ENCODE results near the gene CITED1.
"Not testable (repeated sequence)": the region's sequence is repeated elsewhere in the genome, so short reads cannot be mapped to it uniquely, and the experiment has no call there.

The CITED1 gene, protein sequence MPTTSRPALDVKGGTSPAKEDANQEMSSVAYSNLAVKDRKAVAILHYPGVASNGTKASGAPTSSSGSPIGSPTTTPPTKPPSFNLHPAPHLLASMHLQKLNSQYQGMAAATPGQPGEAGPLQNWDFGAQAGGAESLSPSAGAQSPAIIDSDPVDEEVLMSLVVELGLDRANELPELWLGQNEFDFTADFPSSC

DNA sequence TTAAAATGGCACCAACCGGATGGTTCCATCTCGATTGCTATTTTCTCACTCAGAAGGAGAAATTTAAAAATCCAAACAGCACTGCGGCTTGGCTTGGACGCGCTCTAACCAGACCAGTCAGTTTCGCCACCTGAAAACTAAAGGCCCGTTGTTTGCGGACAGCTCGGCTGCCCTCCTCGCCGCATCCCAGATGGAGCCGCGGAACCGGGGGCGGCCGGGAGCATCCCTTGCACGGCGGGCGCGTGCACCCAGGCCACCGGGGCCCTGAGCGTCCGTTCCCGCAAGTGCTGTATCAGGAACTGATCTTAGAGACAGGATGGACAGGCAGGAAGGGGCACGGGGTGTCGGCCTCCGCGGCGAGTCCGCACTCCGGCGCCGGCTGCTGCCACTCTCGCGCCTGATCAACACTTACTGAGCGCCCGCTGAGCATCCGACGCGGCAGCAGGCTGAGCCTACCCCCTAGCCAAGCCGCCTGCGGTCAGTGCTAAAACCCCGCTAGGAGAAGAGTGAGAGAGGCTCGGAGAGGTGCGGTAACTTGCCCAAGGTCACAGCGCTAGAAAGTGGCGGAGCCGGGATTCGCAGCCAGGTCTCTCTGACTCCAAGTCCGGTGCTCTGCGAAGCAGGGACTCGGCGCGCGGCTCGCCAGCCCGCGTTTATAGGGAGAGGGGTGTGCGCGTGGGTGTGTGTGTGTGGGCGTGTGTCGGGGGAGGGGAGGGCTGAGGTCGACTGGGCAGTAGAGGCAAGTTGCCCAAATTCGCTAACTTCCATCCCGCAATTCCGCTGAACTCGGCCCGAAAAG is at the start of gene CITED1:
TSS of gene CITED1 (minus strand) at position 629 of the 799 bp plus-strand sequence. CDS start 3,045 bp downstream, outside the sequence.
- DNase-seq: no peak

DNA sequence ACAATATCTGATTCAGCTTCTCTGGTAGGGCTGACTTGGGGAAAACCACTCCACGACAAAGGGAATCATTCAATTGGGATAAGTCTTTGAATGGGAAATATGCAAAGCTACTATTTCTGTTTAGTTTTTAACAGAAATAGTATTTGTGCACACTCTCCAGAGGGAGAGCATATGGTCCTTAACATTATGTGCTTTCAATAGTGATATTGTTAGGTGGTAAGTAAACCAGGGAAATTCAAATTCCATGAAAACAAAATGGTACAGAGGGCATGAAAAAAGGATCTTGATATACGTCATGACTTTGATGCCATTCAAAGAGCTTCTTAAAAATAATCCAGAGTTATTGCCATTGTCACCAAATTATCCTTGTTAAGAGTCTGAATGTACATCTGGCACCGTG is 47.1 kb upstream of the CITED1 start:
- no peak for DNase-seq

DNA sequence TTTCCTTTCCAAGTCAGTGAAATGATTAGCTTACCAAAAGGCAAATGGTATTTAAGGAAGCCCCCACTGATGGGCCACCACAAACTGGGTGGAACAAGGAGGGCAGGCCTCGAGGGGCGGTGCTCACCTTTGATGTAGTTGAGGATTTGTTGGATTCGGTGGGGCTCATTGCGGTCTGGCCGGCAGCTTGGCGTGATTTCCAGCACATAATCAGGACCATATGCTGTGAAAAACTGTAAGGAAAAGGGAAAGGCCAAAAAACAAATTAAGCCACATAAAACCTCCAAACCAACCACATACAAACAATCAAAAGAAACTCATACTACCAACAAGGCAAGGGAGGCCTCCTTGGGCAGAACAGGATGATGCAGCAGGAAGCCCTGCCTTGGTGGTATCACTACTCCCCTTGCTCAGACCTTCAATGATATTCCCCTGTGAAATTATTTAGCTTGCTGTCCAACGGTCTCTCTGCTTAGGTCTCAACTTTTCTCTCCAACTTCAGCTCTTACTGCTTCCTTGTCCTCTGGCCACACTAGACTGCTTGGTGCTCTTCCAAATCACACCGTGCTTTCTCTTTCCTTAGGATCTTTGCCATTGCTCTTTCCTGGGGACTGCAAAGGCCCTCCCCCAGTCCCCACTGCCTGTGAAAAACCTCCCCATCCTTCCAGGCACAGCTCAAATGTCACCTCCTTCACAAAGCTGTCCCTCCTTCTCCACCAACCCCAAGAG is 46.1 kb upstream of the CITED1 start:
- DNase-seq: no peak

DNA sequence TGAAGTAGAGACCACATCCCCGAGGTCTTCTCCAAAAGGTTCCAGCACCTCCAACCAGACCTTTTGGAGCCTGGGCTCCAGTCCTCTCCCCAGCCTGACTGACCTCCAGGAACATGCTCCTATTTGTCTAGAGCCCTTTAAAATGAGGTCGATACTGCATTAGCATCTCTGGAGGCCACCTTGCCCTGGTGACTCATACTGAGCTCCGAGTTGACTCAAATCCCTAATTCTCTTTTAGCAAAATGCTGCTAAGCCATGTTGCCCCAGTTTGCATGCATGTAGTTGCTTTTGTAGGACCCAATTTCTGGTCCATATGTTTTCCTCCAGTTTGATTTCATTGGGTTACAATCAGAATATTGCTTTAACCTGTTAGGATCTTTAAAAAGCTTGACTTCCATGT is 43.5 kb upstream of the CITED1 start:
- no peak for DNase-seq

DNA sequence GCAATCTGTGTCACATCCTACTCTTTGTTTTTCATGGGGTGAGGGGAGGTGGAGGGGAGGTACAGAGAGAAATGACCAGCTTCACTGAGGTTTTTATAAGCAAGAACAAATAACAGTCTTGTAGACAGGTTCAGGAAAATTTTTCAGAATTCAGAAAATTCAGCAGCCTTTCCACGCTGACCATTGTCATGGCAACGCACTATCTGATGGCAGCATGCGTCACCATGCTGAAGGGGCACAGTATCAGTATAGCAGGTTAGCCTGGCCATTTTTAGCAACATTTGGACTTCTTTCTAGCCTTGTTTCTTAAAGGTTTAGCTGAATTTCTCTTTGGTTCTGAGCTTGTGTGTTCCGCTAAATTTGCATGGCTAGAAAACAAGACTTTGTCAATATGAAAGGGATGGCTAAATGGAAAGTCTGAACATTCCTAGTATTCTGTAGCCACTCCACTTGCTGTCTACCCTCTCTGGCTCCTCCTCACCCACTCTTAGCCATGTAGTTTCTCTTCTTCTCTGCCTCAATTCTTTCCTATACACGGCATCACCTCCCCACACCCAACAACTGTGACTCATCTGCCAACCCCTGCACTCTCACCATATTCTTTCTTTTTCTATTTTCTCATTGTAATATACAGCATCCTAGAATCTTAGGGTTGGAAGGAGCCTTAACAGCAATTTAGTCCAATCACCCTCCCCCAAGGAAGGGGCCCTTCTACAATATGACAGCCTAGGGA is 42.7 kb upstream of the CITED1 start:
- no peak for DNase-seq

DNA sequence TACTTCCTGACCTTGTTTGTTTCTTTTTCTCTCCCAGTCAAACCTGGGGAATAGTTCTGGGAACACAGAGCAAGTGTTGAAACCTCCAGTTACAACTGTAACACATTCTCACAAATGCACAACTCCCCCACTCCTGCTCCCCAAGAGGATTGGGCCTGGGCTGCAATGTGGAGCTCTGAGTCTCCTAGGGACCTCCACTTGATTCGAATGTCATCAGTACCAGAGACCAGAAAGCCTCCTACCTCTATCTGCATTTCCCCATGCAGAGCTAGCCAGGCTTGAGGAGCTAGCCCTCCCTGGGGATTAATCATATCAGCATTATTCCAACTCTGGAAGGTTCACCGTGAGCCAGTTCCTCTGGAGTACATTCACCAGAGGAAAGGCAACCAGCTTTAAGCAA is 41.7 kb upstream of the CITED1 start:
- no peak for DNase-seq

DNA sequence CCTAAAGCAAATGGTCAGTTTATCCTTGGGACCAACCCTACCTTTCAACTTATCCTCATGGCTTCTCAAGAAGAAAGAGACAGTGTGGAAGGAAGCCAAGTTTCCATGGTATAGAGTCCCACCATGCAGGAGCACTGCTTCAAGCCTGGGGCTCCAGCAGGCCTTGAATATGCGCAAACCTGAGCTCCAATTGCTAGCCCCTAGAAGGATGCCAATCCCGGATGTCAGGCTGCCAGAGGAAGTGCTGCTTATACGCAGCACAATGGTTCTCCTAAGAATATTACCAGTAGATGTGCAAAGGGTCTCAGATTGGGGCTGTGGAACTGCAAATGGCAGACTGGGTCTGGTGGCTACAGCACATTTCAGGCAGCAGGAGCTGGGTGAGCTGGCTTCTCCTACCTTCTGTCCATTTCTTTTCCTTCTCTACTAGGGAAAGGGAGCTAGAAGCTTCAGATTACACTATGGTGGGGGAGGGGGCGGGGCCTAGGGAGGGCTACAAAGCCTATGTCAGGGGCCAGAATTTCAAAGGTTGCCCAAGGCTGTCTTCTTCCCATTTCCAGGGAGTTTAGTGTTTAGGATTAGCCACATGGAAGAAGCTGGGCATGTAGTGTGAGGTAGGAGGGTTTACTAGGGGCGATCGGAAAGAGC is 40.7 kb upstream of the CITED1 start:
- no peak for DNase-seq

DNA sequence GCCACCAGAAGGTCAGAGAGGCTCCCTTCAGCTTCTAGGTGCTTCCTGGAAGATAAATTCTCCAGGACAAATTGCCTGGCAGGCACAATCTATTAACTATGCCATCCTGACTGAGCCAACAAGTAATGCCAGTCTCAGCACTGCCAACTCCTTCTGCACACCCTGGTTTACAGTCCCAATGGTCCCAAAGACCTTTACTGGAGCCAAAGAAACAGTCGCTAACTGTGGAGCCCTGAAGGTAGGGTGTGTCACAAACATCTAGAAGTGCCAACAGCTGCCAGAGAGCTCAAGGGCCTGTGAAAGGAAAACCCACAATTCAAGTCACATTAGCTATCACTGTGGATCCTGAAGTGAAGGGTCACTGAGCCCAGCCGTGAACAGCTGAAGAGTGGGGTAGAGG is 34.9 kb upstream of the CITED1 start:
- DNase-seq: no peak

DNA sequence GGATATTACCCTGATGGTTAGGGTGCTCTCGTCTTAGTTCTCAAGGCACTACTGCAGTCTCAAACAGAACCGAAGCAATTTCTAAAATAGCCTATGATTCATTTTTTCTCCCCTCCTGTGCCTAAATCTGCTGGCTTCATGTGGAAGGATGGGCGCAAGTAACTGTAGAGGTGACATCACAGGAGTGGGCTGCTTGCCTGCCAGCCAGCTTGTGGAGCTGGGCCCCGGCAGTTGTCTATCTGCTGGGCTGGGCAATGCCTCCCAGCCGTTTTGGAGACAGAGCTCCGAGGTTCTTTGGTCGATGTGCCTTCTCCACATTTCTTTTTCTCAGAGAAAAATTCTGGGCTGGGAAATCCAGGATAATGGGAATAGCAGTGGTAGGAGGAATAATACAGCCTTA is 34.3 kb upstream of the CITED1 start:
- DNase-seq: no peak

DNA sequence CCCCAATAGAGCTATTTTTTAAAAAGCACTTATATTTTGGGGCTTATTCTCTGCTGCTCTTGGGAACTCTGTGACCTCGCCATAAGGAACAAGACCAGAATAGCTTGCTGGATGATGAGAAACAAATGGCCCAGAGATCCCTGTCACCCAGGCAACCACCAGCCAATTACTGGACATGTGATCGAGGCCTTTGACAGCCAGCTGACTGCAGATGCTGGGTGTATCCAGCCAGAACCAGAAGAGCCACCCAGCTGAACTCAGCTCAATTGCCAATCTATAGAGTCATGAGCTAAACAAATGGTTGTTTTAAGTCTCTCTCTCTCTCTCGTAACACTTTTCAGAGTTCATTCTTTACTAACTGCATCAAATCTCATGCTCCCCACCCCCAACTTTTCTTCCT is 24.4 kb upstream of the CITED1 start:
- DNase-seq: no peak

DNA sequence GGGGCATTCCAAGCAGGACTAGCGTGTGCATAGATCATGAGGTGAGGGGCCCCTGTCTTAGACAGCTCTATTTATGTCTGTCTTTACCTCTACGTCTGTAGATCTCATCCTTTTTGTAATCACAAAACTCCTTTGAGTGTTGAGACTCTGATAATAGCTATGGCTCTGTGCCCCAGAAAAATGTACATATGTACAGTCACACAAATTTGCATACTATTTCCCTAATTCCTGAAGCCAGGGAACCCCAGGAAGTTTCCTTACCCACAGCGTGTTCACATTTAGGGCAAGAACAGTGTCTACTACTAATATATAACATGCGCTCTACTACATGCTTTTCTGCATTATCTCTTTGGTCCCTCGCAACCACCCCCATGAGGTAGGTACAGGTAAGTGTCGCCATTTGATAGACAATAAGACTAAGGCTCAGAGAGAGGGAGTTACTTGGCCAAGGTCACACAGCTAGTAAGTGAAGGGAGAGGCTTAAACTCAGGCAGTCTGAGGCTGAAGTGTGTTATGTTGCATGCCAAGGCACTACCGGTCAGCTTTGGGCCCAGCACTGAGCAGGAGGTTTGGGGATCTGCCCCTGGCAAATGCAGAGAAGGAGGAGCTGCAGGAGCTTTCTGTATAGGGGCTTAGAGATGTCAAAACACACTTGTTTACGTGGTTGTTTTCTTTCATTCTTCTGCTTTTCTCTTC is 21.0 kb upstream of the CITED1 start:
- DNase-seq: no peak

DNA sequence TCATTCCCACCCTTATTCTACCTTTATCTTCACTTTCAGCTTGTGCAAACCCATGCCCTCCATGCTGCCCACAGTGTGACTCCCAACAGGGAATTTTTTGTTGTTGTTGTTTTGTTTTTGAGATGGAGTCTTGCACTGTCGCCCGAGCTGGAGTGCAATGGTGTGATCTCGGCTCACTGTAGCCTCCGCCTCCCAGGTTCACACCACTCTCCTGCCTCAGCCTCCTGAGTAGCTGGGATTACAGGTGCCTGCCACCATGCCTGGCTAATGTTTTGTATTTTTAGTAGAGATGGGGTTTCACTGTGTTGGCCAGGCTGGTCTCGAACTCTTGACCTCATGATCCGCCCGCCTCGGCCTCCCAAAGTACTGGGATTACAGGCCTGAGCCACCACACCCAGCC is 13.9 kb upstream of the CITED1 start:
- not testable (repeated sequence) for DNase-seq

DNA sequence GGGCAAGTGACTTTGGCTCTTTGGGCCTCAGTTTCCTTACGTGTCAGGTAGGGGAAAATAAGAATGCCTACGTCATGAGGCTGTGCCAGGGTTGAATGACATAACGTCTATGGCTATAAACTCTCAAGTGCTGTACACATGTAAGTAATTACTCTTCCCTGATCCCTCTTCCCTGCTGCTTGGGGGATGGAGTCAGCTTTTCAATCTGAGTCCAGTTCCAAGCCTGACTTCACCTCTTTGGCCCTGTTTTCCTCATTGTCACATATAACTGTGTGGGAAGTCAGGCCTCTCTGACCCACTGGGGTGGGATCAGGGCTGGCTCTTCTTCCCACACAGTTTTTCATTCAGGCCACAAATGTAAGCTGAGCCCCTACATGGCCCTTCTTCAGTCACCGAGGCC is 11.4 kb upstream of the CITED1 start:
- DNase-seq: no peak

DNA sequence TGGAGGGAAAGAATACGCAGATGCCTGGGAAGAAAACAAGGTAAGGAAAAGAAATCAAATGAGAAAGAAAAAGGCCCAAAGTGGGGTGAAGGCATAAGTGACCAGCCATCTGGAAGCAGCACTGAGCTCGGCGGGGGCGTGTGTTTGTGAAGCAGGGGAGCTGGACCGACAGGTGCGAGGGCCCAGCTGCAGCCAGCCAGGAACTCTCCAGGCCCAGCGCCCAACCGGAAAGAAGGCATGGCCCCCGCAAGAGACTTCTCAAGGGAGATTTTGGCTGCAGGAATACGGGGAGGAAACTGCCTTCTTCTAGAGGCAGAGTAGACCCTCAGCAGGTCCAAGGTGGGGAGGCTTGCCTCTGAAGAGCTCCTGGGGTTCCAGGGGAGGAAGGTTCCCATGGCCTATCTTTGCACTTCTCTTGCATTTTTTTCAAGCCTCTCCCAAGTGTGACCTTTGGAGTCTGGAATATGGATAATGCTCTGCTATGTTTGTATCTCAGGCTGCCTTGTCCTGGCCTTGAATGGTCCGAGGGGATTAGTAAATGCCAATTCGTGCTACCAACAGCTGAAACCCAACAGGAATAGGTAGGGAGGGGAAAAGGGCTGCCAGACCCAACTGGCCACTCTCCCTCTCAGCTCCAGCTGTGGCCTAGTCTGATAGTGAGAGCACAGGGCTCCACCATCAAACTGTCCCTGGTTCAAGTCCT is 10.8 kb upstream of the CITED1 start:
- DNase-seq: no peak

DNA sequence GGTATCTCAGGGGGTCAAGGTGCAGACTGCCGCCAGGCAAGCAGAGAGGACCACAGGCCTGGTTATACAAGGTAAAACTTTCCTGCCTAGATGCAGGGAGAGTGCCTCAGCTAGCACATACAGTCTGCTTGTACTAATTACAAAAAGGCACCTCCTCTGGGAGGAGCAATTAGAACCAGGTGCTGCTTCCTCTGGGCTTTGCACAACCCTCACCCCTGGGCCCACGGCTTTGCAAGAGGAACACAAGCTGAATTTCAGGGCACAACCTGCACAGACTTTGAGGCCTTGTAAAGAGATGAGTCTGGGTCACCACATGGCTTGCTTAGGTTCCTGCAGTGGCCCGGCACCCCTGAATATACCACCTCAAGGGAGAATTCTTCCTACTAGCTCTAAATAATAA is 9.2 kb upstream of the CITED1 start:
- DNase-seq: no peak

DNA sequence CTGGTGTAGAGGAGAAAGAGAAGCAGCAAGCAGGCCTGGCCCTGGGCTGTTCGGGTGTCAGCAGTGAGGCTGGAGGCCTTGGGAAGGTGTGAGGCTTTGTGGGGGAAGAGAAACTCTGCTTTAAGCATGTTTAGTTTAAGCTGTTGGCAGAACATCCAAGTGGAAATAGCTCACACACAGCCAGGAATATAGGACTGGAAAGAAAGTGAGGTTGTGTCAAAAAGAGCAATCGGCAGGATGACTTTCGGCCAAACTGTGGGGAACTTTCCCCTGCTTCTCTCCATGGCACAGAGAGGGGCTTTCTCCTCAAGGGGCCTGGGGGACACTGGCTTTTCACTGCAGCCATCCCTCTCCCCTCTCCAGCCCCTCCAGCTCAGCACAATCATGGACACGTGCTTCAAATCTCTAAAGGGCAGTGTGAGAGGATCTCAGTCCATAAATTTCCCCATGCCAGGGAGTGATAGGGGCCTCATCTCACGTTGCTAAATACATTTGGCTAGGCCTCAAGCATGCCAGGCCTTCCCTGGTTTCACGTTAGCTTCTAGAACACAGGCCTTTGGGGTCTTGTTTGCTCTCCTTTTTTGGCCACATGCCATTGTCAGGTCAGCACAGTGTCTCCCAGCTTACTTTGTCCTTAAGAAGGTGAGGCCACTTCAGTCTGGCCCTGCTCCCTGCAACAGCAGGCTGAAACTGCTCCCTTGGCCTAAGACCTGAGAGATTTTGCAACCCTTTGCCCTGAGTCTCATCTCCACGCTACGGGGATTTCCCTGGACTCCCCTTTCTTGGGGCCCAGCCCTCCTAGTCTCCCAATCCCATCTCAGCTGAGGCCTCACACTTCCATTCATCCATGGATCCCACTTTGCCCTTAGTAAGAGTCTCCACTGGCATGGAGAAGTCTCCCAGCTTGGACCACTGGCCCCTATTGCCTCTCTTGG is 8.3 kb upstream of the CITED1 start:
- DNase-seq: no peak

DNA sequence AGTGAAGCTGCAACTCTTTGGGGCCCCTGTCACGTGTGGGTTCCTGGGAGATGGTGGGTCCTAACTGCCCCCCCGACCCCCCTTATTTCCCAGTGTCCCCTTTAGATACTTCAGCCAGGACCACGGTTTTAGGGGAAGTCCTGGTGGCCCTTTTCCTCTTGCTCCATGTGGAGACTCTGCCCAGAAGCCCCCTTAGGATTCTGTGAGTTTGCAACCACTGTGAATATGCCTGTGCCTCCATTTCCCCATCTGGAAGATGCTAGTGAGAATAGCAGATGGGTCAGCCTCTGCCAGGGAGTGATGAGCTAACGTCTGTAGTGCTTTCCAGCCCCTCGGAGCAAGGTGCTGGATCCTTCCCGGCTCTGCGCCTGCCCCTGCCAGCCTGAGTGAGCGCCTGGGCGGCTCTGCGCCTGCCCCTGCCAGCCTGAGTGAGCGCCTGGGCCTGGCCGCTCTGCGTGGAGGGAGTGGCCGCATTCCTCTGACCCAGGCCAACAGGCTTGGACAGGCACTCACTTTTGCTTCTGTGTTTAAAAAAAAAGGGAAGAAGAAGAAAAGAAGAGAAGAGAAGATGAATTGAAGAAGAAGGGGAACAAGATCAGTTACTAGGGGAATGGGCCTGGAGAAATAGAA is 6.7 kb upstream of the CITED1 start:
- DNase-seq: no peak

DNA sequence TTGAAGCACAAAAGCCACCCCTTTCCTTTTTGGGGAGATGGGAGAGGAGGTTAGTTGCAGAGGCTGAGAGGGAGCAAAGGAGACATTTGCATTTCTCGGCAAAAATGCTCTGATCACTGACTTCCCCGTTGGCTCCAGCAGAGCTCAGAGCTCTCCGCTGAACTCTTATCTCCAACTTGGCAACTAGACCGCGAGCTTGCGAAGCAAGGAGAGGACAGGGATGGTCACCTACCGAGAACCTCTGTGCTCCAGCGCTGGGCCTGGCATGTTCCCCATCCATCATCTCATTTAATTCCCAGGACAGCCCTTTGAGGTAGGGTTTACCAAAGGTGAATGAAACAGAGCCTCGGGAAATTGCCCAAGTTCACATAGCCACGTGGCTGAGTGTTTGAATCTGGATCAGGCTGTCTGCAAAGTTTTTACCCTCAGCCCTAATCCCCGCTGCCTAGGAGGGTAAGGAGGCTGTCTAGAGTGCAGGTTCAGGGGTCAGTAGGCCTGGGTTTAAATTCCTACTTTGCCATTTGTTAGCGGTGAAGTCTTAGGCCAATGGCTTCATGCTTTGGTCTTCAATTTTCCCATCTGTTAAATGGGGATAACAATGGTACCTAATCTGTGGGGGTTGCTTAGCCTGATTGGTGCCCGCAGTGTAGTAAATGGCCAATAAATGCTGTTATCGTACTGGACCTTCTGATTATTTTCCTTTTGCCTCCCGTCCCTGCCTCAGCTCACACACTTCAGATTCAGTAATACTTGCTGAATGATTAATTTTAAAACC is 3.8 kb upstream of the CITED1 start:
- DNase-seq: no peak
